AG09319 (cell line): Measurements from ENCODE around the gene SEL1L3.

Source experiments
- DNase-seq: peaks from one replicate; pipeline ENCODE4 v3.0.0-alpha.2; 2010; ENCODE audit warnings: low read depth; ENCODE audit errors: extremely low read depth
- CTCF ChIP-seq: IDR thresholded peaks from 2 replicates; pipeline ENCODE4 v1.5.1; 2011; ENCODE audit warnings: low read depth, mild to moderate bottlenecking, inconsistent platforms, low read length, moderate library complexity

Gene SEL1L3

GRCh38 chr4:25750874-25751273 is 111.9 kb downstream of the SEL1L3 start:
- TF ChIP-seq CTCF: no peak
- DNase-seq: no peak

DNA sequence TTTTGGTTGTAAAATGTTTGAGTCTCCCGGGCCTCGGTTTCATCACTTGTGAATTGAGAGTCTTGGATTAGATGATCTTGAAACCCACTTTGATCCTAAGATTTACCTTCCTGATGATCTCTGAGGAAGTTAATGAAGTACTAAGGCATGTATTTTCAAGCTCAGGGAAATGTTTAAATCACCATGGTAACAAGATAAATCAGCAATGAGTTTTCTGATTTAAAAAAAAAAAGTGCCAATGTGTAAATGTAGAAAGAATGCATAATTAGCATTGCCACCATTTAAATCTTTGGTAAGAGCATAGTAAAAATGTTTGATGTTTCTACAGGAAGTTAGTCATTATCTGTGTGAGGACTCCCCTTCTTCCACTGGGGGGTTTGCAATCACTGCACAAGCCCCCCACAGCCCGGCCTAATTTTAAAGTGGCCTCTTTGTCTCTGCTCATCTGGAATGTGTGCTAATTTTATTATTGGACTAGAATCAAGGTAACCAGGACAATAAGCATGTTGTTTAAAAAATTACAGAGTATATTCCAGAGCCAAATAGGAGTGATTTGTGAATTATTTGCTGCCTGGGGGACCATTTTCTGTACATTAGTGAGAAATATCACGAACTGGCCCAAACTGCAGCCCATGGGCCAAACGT is 113.5 kb downstream of the SEL1L3 start:
- TF ChIP-seq CTCF: no peak
- DNase-seq: no peak

DNA sequence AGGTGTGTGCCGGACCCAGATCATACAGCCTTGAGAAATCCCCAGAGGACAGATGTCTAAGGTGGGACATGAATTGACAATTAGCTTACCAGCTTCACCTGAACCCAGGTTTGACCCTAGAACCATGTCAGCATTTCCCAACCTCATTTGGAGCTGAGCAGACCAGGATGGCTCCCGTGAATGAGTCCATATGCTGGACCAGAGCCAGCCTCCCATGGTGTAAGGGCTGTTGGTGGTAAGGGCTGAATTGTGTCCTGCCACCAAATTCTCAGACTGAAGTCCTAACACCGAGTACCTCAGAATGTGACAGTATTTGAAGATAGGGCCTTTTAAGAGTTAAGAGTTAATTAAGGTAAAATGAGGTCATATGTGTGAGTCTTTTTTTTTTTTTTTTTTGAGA is 118.8 kb downstream of the SEL1L3 start:
- no peak for DNase-seq
- no peak for TF ChIP-seq CTCF

- no peak for DNase-seq
- no peak for TF ChIP-seq CTCF
Measured at GRCh38 chr4:25729564-25729963, 133.2 kb downstream of the SEL1L3 start.

DNA sequence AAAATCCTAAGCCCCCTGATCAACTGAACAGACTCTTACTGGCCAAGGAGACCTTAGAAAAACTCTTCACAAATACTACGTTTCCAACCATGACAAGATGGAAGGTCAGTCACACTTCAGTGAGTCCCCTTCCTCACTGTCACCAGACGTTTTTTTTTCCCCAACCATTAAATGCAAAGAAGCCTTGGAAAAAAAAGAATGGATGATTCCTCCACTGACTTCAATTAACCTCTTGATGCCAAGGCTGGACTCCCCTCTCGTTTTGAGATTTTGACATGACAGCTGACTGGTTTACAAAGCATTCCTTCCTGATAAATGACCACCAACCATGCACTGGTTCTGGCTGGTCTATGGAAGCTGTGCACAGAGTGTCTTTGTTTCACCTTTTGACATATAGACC is 133.9 kb downstream of the SEL1L3 start:
- no peak for DNase-seq
- TF ChIP-seq CTCF: no peak

DNA sequence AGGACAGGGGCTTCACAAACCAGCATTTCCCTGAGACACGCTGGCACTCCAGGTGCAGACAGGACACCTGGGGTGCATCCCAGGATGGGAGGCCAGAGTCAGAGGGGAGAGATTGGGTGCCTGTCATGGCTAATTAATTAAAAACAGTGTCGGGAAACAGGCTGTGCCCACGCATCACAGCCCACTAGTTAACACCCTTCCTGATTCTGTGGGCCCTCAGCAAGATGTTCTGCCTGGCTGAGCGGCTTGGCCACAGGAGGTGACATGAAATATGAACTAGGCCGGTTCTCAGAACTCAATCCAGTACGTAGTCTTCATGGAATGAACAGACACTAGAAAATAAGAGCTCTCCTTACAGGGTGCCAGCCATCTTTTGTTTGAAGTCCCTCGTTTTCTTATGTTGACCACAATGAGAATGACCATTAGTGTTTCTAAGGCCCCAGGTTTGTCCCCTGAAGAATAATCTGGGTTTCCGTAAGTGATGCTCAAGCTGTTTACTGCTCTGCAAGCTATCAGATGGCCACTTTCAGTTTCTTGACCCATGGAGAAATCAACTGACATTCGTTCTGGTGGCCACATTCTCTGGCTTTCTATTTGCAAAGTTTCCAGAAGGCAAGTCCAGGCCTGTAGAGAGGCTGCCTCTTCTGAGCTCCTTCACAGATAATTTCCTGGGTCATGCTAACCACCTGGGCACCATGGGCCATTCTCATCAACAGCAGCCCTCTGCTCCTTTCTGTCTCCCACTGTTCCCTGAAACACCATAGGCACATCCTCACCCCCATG is 134.9 kb downstream of the SEL1L3 start:
- no peak for TF ChIP-seq CTCF
- no peak for DNase-seq

- DNase-seq: no peak
- TF ChIP-seq CTCF: no peak
Measured at GRCh38 chr4:25725870-25726269, 136.9 kb downstream of the SEL1L3 start.
